Activated naive CD4-positive, alpha-beta T cell treated with anti-CD3 and anti-CD28 coated beads, Interleukin-2, amount 50 U/mL, for 72 hours (primary cell): ENCODE data around the gene BCAS4. TPM values are rescaled to one million over a fixed set of nuclear protein-coding genes. Genes with fewer than 3 reads are reported as not detected.
"Not testable (repeated sequence)": the region's sequence is repeated elsewhere in the genome, so short reads cannot be mapped to it uniquely, and the experiment has no call there.

Source experiments
- ATAC-seq, 2 donors: fragments of 150-1000 bp; cut with Tn5 transposase; 2 replicates each; pipeline ENCODE4 v1.10.0; 2021; ENCODE audit warnings: mild to moderate bottlenecking in 2 of 2, moderate library complexity in 2 of 2
- DNase-seq, 2 donors: peaks; one replicate each; pipeline ENCODE4 v3.0.0; 2021 to 2022; ENCODE audit warnings: low spot score in 2 of 2
- H3K27ac Mint-ChIP-seq, 2 donors: one replicate each; pipeline ENCODE4 v1.8.0; 2022; ENCODE audit warnings: mild to moderate bottlenecking in 2 of 2, mixed read lengths in 2 of 2
- H3K36me3 Mint-ChIP-seq, 2 donors: one replicate each; pipeline ENCODE4 v1.8.0; 2022; ENCODE audit warnings: mixed read lengths in 2 of 2
- H3K9me3 Mint-ChIP-seq, 2 donors: one replicate each; pipeline ENCODE4 v1.8.0; 2022; ENCODE audit warnings: mixed read lengths in 2 of 2
- total RNA-seq, 2 donors: library from RNA; stranded (reverse); gene quantifications; one replicate each; pipeline ENCODE4 v1.2.3, GENCODE V29; 2022

BCAS4 gene
- total RNA-seq, 2 donors from 2014 or later: 12.6 to 19.3 TPM

GRCh38 chr20:50765674-50766073, 29.2 kb upstream of the BCAS4 start:
- H3K9me3 Mint-ChIP-seq: no peaks in the 10 kb centered on the region
- H3K36me3 Mint-ChIP-seq: no peaks in the 10 kb centered on the region
- no peak for DNase-seq
- no peak for ATAC-seq
- no peak overlapping the region for H3K27ac Mint-ChIP-seq

GRCh38 chr20:50766955-50767809, 27.7 kb upstream of the BCAS4 start:
- H3K9me3 Mint-ChIP-seq, ATAC-seq, H3K27ac Mint-ChIP-seq, H3K36me3 Mint-ChIP-seq, DNase-seq: not testable (repeated sequence)

- not testable (repeated sequence) for H3K27ac Mint-ChIP-seq, H3K36me3 Mint-ChIP-seq, DNase-seq, ATAC-seq, H3K9me3 Mint-ChIP-seq
Observed at GRCh38 chr20:50768991-50769390, 25.9 kb upstream of the BCAS4 start.

GRCh38 chr20:50769551-50770085, 25.2 kb upstream of the BCAS4 start:
- not testable (repeated sequence) for H3K27ac Mint-ChIP-seq, H3K9me3 Mint-ChIP-seq, DNase-seq, H3K36me3 Mint-ChIP-seq, ATAC-seq

GRCh38 chr20:50771419-50772080, 23.3 kb upstream of the BCAS4 start:
- not testable (repeated sequence) for ATAC-seq, DNase-seq, H3K9me3 Mint-ChIP-seq, H3K36me3 Mint-ChIP-seq, H3K27ac Mint-ChIP-seq

- DNase-seq (no peak), ATAC-seq (no peak)
- no peak overlapping the region for H3K27ac Mint-ChIP-seq
- no peaks in the 10 kb centered on the region for H3K36me3 Mint-ChIP-seq
- no peaks in the 10 kb centered on the region for H3K9me3 Mint-ChIP-seq
Observed at GRCh38 chr20:50772420-50773185, 22.3 kb upstream of the BCAS4 start.

- no peaks in the 10 kb centered on the region for H3K9me3 Mint-ChIP-seq
- DNase-seq: no peak
- H3K36me3 Mint-ChIP-seq: no peaks in the 10 kb centered on the region
- ATAC-seq: no peak
- H3K27ac Mint-ChIP-seq: no peak overlapping the region
Observed at GRCh38 chr20:50774515-50774914, 20.3 kb upstream of the BCAS4 start.

- DNase-seq (no peak), ATAC-seq (no peak)
- no peaks in the 10 kb centered on the region for H3K9me3 Mint-ChIP-seq
- no peak overlapping the region for H3K27ac Mint-ChIP-seq
- H3K36me3 Mint-ChIP-seq: no peaks in the 10 kb centered on the region
Observed at GRCh38 chr20:50776122-50776817, 18.6 kb upstream of the BCAS4 start.

- no peak for ATAC-seq
Observed at GRCh38 chr20:50777373-50777772, 17.5 kb upstream of the BCAS4 start.

GRCh38 chr20:50778994-50779393, 15.9 kb upstream of the BCAS4 start:
- not testable (repeated sequence) for DNase-seq, H3K9me3 Mint-ChIP-seq, ATAC-seq, H3K36me3 Mint-ChIP-seq, H3K27ac Mint-ChIP-seq

More at GRCh38 chr20:50777373-50777772, 17.5 kb upstream of the BCAS4 start:
- Mint-ChIP-seq H3K36me3 (no peaks in the 10 kb centered on the region), H3K9me3 (no peaks in the 10 kb centered on the region), H3K27ac (no peak overlapping the region)
- DNase-seq: no peak

- DNase-seq (no peak), ATAC-seq (no peak)
- H3K9me3 Mint-ChIP-seq: no peaks in the 10 kb centered on the region
- no peak overlapping the region for H3K27ac Mint-ChIP-seq
- H3K36me3 Mint-ChIP-seq: no peaks in the 10 kb centered on the region
Observed at GRCh38 chr20:50783390-50783789, 11.5 kb upstream of the BCAS4 start.

- no peaks in the 10 kb centered on the region for H3K9me3 Mint-ChIP-seq
- DNase-seq: no peak
Observed at GRCh38 chr20:50783903-50784302, 11.0 kb upstream of the BCAS4 start.

GRCh38 chr20:50784464-50784863, 10.4 kb upstream of the BCAS4 start:
- peak overlapping the region in 1 of 2 donors; percentile 31 for H3K27ac Mint-ChIP-seq
- H3K9me3 Mint-ChIP-seq: no peaks in the 10 kb centered on the region
- no peak for DNase-seq

More at GRCh38 chr20:50783903-50784302, 11.0 kb upstream of the BCAS4 start:
- Mint-ChIP-seq H3K27ac (no peak overlapping the region), H3K36me3 (no peaks in the 10 kb centered on the region)
- no peak for ATAC-seq

GRCh38 chr20:50786703-50787102, 8.2 kb upstream of the BCAS4 start:
- ATAC-seq (no peak), DNase-seq (no peak)
- Mint-ChIP-seq H3K9me3 (no peaks in the 10 kb centered on the region), H3K27ac (no peak overlapping the region), H3K36me3 (no peaks in the 10 kb centered on the region)

More at GRCh38 chr20:50784464-50784863, 10.4 kb upstream of the BCAS4 start:
- ATAC-seq: no peak
- no peaks in the 10 kb centered on the region for H3K36me3 Mint-ChIP-seq

- Mint-ChIP-seq H3K27ac (no peak overlapping the region), H3K36me3 (no peaks in the 10 kb centered on the region), H3K9me3 (no peaks in the 10 kb centered on the region)
- ATAC-seq: no peak
- DNase-seq: no peak
Observed at GRCh38 chr20:50787181-50787580, 7.7 kb upstream of the BCAS4 start.
